GM20431 (cell line): ENCODE measurements around the gene RNASEH2A.

ENCODE experiments used
- in situ Hi-C: fragments of 300-500 bp; cut with MseI, MboI; formaldehyde crosslinking; loops from one replicate; pipeline ENCODE4 v1.15.0; 2020; ENCODE audit warnings: low sequenced_read_pairs; ENCODE audit not compliant: unreplicated experiment

Gene RNASEH2A

DNA sequence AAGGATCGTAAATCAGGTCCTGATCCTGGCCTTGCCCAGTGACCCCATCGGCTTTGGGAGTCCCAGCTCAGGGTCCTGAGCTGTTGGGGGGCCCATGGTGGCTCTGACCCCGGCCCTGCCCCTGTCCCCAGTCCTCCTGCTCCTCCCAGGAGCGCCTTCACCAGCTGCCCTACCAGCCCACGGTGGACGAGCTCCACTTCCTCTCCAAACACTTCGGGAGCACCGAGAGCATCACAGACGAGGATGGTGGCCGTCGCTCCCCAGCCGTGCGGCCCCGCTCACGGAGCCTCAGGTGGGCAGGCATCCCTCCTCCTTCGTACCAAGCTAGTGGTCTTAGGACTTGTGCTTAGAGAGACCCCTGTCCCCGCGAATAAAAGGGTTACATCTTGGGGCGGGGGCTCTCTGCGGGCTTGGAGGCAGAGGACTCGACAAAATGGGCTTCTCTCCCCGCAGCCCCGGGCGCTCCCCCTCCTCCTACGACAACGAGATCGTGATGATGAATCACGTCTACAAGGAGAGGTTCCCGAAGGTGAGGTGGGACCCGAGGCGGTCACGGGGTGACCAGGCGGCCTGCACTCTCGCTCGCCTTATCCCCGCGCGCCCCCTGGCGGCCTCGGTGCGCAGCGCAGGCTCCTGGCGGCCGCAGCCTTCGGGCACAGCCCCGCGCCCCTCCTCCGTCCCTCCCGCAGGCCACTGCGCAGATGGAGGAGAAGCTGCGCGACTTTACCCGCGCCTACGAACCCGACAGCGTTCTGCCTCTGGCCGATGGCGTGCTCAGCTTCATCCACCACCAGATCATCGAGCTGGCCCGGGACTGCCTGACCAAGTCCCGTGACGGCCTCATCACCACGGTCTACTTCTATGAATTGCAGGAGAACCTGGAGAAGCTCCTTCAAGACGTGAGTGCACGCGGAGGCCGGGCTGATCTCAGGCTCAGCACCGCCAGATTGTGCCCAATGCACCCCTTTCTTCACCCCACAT is 41.1 kb downstream of the RNASEH2A start:
- in situ Hi-C loops, result loop anchor here (10.0 kb wide), 1 partner anchor 93 kb away; the partner anchor contains the start of gene BEST2

DNA sequence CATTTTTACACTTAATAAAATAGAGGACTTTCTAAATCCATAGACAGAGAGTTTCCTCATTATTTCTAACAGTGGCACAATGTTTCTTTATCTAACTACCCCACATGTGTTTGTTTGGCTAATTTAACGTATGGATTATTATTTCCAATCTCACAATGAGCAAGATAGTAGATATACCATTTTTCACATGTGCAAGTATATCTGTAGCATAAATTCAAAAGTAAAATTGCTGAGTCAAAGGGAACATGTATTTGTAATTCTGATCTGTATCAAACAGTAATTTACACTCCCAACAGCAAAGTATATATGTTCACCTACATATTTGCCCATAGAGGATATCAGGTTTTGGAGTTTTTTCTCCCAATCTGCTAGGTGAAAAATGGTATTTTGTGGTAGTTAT is 50.3 kb downstream of the RNASEH2A start:
- in situ Hi-C loops, result no loop called here

DNA sequence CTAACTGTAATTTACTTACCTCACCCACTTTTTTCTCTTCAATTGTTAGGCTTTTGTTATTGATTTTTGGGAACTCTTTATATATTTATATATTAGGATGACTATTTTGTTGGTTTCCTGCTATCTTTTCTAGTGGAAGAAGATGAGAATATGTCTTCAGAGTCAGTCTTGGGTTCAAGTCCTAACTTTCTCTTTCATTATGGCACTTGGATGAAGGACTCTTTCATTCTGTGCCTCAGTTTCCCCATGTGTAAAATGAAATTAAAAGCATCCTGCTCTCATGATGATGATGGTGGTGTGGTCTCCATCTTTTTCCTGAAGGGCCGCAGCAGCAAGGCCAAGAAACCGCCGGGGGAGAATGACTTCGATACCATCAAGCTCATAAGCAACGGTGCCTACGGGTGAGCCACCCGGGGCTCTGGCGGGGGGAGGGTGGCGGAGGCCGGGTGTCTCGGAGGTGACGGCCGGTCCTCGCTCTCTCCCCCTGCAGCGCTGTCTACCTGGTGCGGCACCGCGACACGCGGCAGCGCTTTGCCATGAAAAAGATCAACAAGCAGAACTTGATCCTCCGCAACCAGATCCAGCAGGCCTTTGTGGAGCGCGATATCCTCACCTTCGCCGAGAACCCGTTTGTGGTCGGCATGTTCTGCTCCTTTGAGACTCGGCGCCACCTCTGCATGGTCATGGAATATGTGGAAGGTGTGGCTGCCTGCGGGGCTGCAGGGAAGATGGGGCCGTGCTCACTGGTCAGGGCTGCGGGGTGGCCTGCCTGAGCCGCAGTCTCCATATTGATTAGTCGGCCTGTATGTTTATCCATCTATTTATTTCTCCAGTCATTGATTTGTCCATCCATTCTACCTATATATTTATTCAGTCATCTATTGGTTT is 51.9 kb downstream of the RNASEH2A start:
- in situ Hi-C loops, result no loop called here

DNA sequence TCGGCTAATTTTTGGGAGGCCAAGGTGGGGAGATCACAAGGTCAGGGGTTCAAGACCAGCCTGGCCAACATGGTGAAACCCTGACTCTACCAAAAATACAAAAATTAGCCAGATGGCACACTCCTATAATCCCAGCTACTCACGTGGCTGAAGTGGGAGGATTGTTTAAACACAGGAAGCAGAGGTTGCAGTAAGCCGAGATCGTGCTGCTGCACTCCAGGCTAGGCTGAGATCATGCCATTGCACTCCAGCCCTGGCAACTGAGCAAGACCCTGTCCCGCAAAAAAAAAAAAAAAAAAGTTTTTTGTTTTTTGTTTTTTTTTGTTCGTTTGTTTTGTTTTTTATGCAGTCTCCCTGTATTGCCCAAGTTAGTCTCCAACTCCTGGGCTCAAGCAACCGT is 53.2 kb downstream of the RNASEH2A start:
- in situ Hi-C loops, result no loop called here
